Osteocyte (in vitro differentiated cells): ENCODE measurements around the gene CENPK. TPM values are rescaled to one million over a fixed set of nuclear protein-coding genes. Genes with fewer than 3 reads are reported as not detected.

Experiments
- DNase-seq: peaks from one replicate; pipeline ENCODE4 v3.0.0; 2021; ENCODE audit warnings: mixed read lengths; ENCODE audit not compliant: unreplicated experiment; ENCODE audit errors: extremely low spot score
- H3K27ac Mint-ChIP-seq: one replicate; pipeline ENCODE4 v1.8.0; 2021; ENCODE audit warnings: mild to moderate bottlenecking, mixed read lengths; ENCODE audit not compliant: unreplicated experiment
- H3K27me3 Mint-ChIP-seq: one replicate; pipeline ENCODE4 v1.8.0; 2021; ENCODE audit warnings: mixed read lengths; ENCODE audit not compliant: unreplicated experiment
- H3K36me3 Mint-ChIP-seq: one replicate; pipeline ENCODE4 v1.8.0; 2021; ENCODE audit warnings: mixed read lengths; ENCODE audit not compliant: unreplicated experiment
- H3K4me1 Mint-ChIP-seq: one replicate; pipeline ENCODE4 v1.8.0; 2021; ENCODE audit warnings: mixed read lengths; ENCODE audit not compliant: unreplicated experiment
- H3K4me3 Mint-ChIP-seq: one replicate; pipeline ENCODE4 v1.8.0; 2021; ENCODE audit warnings: mild to moderate bottlenecking, moderate library complexity, mixed read lengths; ENCODE audit not compliant: unreplicated experiment
- H3K9me3 Mint-ChIP-seq: one replicate; pipeline ENCODE4 v1.8.0; 2021; ENCODE audit warnings: mixed read lengths; ENCODE audit not compliant: unreplicated experiment
- CTCF ChIP-seq: fragments of 200-600 bp; sonication (generic); IDR thresholded peaks from 2 replicates; pipeline ENCODE4 v1.5.0; 2021; ENCODE audit warnings: antibody characterized with exemption, mild to moderate bottlenecking, moderate library complexity
- total RNA-seq: library from RNA; stranded (reverse); gene quantifications from 2 replicates; pipeline ENCODE4 v1.2.1, GENCODE V29; 2021

Gene CENPK
- total RNA-seq, 1 donor from 2014 or later: 11.3 TPM

GRCh38 chr5:65475895-65476294 is 87.1 kb downstream of the CENPK start:
- no peak for TF ChIP-seq CTCF
- H3K36me3 Mint-ChIP-seq: no peaks in the 10 kb centered on the region

GRCh38 chr5:65475336-65475735 is 87.6 kb downstream of the CENPK start:
- no peak for TF ChIP-seq CTCF
- peaks cover 11% of the 10 kb centered on the region for H3K4me1 Mint-ChIP-seq
- no peak overlapping the region for H3K27ac Mint-ChIP-seq
- H3K27me3 Mint-ChIP-seq: no peaks in the 10 kb centered on the region
- H3K9me3 Mint-ChIP-seq: no peaks in the 10 kb centered on the region
- no peaks in the 10 kb centered on the region for H3K36me3 Mint-ChIP-seq
- no peak overlapping the region for H3K4me3 Mint-ChIP-seq
- no peak for DNase-seq

More at GRCh38 chr5:65475895-65476294, 87.1 kb downstream of the CENPK start:
- Mint-ChIP-seq H3K27me3 (no peaks in the 10 kb centered on the region), H3K4me1 (peaks cover 10% of the 10 kb centered on the region), H3K4me3 (no peak overlapping the region), H3K27ac (no peak overlapping the region), H3K9me3 (no peaks in the 10 kb centered on the region)
- no peak for DNase-seq

GRCh38 chr5:65474130-65474711 is 88.7 kb downstream of the CENPK start:
- Mint-ChIP-seq H3K27me3 (no peaks in the 10 kb centered on the region), H3K27ac (no peak overlapping the region), H3K9me3 (no peaks in the 10 kb centered on the region), H3K4me1 (peaks cover 11% of the 10 kb centered on the region), H3K36me3 (no peaks in the 10 kb centered on the region), H3K4me3 (no peak overlapping the region)
- DNase-seq: no peak
- TF ChIP-seq CTCF: no peak

- H3K4me3 Mint-ChIP-seq: no peak overlapping the region
Measured at GRCh38 chr5:65468633-65469032, 94.3 kb downstream of the CENPK start.

More at GRCh38 chr5:65468633-65469032, 94.3 kb downstream of the CENPK start:
- Mint-ChIP-seq H3K27me3 (no peaks in the 10 kb centered on the region), H3K36me3 (no peaks in the 10 kb centered on the region), H3K27ac (no peak overlapping the region), H3K4me1 (peaks cover 11% of the 10 kb centered on the region), H3K9me3 (no peaks in the 10 kb centered on the region)
- DNase-seq: no peak
- no peak for TF ChIP-seq CTCF

Other genes starting within 250 kb of the CENPK start
- gene ADAMTS6, start 81.2 kb downstream of the CENPK start, total RNA-seq: 4.7 and 6.6 TPM in 2 replicates
- gene PPWD1, start 128 bp upstream of the CENPK start, total RNA-seq: 28.6 and 33.2 TPM in 2 replicates
- 20.9 and 21.5 TPM in 2 replicates for gene TRIM23, start 61.2 kb upstream of the CENPK start, total RNA-seq
- gene SHLD3, start 61.9 kb upstream of the CENPK start, total RNA-seq: 2.4 and 3.8 TPM in 2 replicates
- gene TRAPPC13, start 61.9 kb upstream of the CENPK start, total RNA-seq: 17.9 and 20.9 TPM in 2 replicates
- gene SGTB, start 158.9 kb upstream of the CENPK start, total RNA-seq: 18.2 and 18.8 TPM in 2 replicates
- 40.3 and 42.7 TPM in 2 replicates for gene NLN, start 159.0 kb upstream of the CENPK start, total RNA-seq